ENCODE measurements around the gene NBEA.

DNA sequence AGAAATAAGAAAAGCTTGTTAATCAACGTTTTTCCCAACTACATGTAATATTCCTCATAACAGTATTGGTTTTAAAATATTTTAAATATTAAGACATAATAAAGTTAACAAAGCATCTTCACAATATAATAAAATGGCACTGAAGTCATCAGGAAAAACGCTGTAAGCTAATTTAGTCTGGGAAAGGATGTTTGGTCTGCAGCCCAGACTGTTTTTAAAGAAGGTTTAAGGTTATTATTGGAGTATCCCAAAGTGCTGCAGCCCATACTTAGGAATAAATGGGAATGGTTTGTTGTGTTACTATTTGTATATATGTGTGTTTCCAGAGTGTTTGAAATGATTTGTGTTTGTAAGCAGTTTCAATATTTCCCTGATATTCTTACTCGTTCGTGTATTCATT, 727.3 kb downstream of the NBEA start:
- TF ChIP-seq NFIC (IDR thresholded peaks at IDR 0.05) (no peak), TAF1 (IDR thresholded peaks at IDR 0.05; ENCODE audit: low read depth) (no peak), CREB1 (IDR thresholded peaks at IDR 0.05; ENCODE audit: low read depth) (no peak), YY1 (IDR thresholded peaks at IDR 0.05; ENCODE audit: low read depth) (no peak), EP300 (IDR thresholded peaks at IDR 0.05; ENCODE audit: borderline replicate concordance) (no peak), RAD21 (IDR thresholded peaks at IDR 0.05; ENCODE audit: low read depth) (no peak), EGR1 (IDR thresholded peaks at IDR 0.05) (no peak), CEBPB (IDR thresholded peaks at IDR 0.05) (no peak), ZBTB7A (IDR thresholded peaks at IDR 0.05; ENCODE audit: low read depth) (no peak)
- TF ChIP-seq, protein P1, sequence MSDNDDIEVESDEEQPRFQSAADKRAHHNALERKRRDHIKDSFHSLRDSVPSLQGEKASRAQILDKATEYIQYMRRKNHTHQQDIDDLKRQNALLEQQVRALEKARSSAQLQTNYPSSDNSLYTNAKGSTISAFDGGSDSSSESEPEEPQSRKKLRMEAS (IDR thresholded peaks at IDR 0.05): no peak
- TF ChIP-seq, protein P2, sequence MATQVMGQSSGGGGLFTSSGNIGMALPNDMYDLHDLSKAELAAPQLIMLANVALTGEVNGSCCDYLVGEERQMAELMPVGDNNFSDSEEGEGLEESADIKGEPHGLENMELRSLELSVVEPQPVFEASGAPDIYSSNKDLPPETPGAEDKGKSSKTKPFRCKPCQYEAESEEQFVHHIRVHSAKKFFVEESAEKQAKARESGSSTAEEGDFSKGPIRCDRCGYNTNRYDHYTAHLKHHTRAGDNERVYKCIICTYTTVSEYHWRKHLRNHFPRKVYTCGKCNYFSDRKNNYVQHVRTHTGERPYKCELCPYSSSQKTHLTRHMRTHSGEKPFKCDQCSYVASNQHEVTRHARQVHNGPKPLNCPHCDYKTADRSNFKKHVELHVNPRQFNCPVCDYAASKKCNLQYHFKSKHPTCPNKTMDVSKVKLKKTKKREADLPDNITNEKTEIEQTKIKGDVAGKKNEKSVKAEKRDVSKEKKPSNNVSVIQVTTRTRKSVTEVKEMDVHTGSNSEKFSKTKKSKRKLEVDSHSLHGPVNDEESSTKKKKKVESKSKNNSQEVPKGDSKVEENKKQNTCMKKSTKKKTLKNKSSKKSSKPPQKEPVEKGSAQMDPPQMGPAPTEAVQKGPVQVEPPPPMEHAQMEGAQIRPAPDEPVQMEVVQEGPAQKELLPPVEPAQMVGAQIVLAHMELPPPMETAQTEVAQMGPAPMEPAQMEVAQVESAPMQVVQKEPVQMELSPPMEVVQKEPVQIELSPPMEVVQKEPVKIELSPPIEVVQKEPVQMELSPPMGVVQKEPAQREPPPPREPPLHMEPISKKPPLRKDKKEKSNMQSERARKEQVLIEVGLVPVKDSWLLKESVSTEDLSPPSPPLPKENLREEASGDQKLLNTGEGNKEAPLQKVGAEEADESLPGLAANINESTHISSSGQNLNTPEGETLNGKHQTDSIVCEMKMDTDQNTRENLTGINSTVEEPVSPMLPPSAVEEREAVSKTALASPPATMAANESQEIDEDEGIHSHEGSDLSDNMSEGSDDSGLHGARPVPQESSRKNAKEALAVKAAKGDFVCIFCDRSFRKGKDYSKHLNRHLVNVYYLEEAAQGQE (IDR thresholded peaks at IDR 0.05; ENCODE audit: low read depth): no peak

All from Ishikawa (cell line).